OCI-LY7 (cell line): ENCODE measurements around the gene MRGPRX1.

ENCODE experiments used
- EZH2phosphoT487 ChIP-seq: fragments of 200-600 bp; sonication (generic); IDR thresholded peaks from 2 replicates; pipeline ENCODE4 v1.6.1; 2018; ENCODE audit warnings: low read depth, borderline replicate concordance, mild to moderate bottlenecking, mixed run types, antibody characterized with exemption, low read length, moderate library complexity, mixed read lengths
- TF ChIP-seq, protein P1 (sequence below): fragments of 200-600 bp; sonication (generic); conservative IDR thresholded peaks from 2 replicates; pipeline ENCODE4 v1.5.1; 2014; ENCODE audit warnings: mild to moderate bottlenecking, antibody characterized with exemption, low read length, moderate library complexity, mixed read lengths

DNA sequence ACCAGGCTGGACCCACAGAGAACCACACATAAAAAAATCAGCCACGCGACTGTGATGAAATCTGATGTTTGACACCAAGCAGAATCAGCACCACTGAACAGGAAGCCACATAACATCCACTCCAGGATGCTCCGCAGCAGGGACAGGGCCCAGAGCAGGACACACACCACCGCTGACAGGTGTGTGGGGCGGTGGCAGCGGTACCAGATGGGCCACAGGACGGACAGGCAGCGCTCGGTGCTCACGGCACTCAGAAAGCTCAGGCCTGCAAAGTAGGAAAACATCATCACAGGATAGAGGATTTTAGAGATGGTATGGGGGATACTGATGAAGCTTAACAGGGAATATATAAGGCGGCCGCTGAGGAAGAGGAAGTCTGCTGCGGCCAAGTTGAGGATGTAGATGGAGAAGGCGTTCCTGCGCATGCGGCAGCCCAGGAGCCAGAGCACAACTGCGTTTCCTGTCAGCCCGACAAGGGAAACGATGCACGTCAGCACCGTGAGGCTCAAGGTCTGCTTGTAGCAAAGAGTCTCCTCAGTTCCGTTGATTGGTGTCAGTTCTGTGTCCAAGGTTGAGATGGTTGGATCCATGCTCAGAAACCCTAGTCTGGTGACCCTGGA lies 4.9 kb downstream of the MRGPRX1 start:
- TF ChIP-seq, protein P1, sequence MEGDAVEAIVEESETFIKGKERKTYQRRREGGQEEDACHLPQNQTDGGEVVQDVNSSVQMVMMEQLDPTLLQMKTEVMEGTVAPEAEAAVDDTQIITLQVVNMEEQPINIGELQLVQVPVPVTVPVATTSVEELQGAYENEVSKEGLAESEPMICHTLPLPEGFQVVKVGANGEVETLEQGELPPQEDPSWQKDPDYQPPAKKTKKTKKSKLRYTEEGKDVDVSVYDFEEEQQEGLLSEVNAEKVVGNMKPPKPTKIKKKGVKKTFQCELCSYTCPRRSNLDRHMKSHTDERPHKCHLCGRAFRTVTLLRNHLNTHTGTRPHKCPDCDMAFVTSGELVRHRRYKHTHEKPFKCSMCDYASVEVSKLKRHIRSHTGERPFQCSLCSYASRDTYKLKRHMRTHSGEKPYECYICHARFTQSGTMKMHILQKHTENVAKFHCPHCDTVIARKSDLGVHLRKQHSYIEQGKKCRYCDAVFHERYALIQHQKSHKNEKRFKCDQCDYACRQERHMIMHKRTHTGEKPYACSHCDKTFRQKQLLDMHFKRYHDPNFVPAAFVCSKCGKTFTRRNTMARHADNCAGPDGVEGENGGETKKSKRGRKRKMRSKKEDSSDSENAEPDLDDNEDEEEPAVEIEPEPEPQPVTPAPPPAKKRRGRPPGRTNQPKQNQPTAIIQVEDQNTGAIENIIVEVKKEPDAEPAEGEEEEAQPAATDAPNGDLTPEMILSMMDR: no peak
- TF ChIP-seq EZH2phosphoT487: no peak
